SK-N-SH (cell line): ENCODE measurements around the gene HSD17B11. TPM values are rescaled to one million over a fixed set of nuclear protein-coding genes. Genes with fewer than 3 reads are reported as not detected.
A peak's percentile ranks its signal among the peaks of the same experiment; 100 is the strongest.
"Not testable (repeated sequence)": the region's sequence is repeated elsewhere in the genome, so short reads cannot be mapped to it uniquely, and the experiment has no call there.

ENCODE experiments used
- CTCF ChIA-PET: fragments of 300-600, 350-600 bp; formaldehyde crosslinking; extraction: SDS; loops from one replicate; lab custom pipeline; 2021; lab: Yijun Ruan, JAX
- POLR2A ChIA-PET: fragments of 350-600 bp; sonication (Branson Sonifier 250); formaldehyde crosslinking; extraction: SDS; loops from one replicate; lab custom pipeline; 2020; ENCODE audit warnings: antibody characterized with exemption, inconsistent platforms; lab: Yijun Ruan, JAX
- DNase-seq: peaks from one replicate; pipeline ENCODE4 v3.0.0; 2012
- H2AFZ ChIP-seq: fragments of 200-600 bp; sonication (generic); 2 replicates; pipeline ENCODE4 v1.8.1; 2016; ENCODE audit warnings: antibody characterized with exemption, mild to moderate bottlenecking, low read depth
- H3F3A ChIP-seq: fragments of 200-600 bp; sonication (generic); replicated peaks from 2 replicates; pipeline ENCODE3; 2016; ENCODE audit warnings: antibody characterized with exemption, mild to moderate bottlenecking; ENCODE audit not compliant: insufficient read depth
- H3K27ac ChIP-seq, 2 experiments: fragments of 200-500 bp in 1 of 2; fragments of 200-600 bp in 1 of 2; sonication (Bioruptor generic) in 1 of 2; sonication (generic), shearing (Covaris generic) in 1 of 2; 2 replicates each; pipeline versions ENCODE4 v1.5.1 to v1.6.1; 2014 to 2016; ENCODE audit warnings: low read depth in 2 of 2, inconsistent platforms in 1 of 2, low read length in 1 of 2, mild to moderate bottlenecking in 1 of 2, mixed read lengths in 1 of 2
- H3K27me3 ChIP-seq: fragments of 200-600 bp; sonication (generic), shearing (Covaris generic); 2 replicates; pipeline ENCODE4 v1.6.1; 2016; ENCODE audit warnings: mixed run types; ENCODE audit not compliant: insufficient read depth
- H3K36me3 ChIP-seq, 2 experiments: fragments of 200-500 bp in 1 of 2; fragments of 200-600 bp in 1 of 2; sonication (Bioruptor generic) in 1 of 2; sonication (generic) in 1 of 2; replicated peaks in 1 of 2; 2 replicates each; pipeline versions ENCODE3 to v1.5.1; 2014 to 2016; ENCODE audit warnings: low read length in 1 of 2, mild to moderate bottlenecking in 1 of 2; ENCODE audit not compliant: insufficient read depth in 2 of 2, control insufficient read depth in 1 of 2
- H3K4me1 ChIP-seq, 2 experiments: fragments of 200-500 bp in 1 of 2; fragments of 200-600 bp in 1 of 2; sonication (Bioruptor generic) in 1 of 2; sonication (generic), shearing (Covaris generic) in 1 of 2; 2 replicates each; pipeline versions ENCODE4 v1.5.1 to v1.6.1; 2014 to 2016; ENCODE audit warnings: low read depth in 1 of 2, low read length in 1 of 2, mixed run types in 1 of 2; ENCODE audit not compliant: insufficient read depth in 2 of 2, control insufficient read depth in 1 of 2
- H3K4me2 ChIP-seq: fragments of 200-600 bp; sonication (generic), shearing (Covaris generic); 2 replicates; pipeline ENCODE4 v1.6.1; 2017; ENCODE audit warnings: mixed run types
- H3K4me3 ChIP-seq, 2 experiments: fragments of 200-500 bp in 1 of 2; fragments of 200-600 bp in 1 of 2; sonication (Bioruptor generic) in 1 of 2; sonication (generic), shearing (Covaris generic) in 1 of 2; 2 replicates each; pipeline versions ENCODE4 v1.5.1 to v1.8.1; 2014 to 2016; ENCODE audit warnings: low read depth in 2 of 2, inconsistent platforms in 1 of 2, low read length in 1 of 2, mild to moderate bottlenecking in 1 of 2, mixed read lengths in 1 of 2, moderate library complexity in 1 of 2
- H3K79me2 ChIP-seq: fragments of 200-600 bp; sonication (generic); 2 replicates; pipeline ENCODE4 v1.8.1; 2017; ENCODE audit warnings: mild to moderate bottlenecking; ENCODE audit not compliant: insufficient read depth
- H3K9ac ChIP-seq: fragments of 200-600 bp; sonication (generic); 2 replicates; pipeline ENCODE4 v1.6.1; 2017; ENCODE audit warnings: mixed run types
- H3K9me2 ChIP-seq: fragments of 200-600 bp; sonication (generic); 2 replicates; pipeline ENCODE4 v1.6.1; 2017; ENCODE audit warnings: mixed run types
- H3K9me3 ChIP-seq: fragments of 200-600 bp; sonication (generic); 2 replicates; pipeline ENCODE4 v1.6.1; 2017; ENCODE audit warnings: mixed run types, mild to moderate bottlenecking, moderate library complexity
- H4K20me1 ChIP-seq: fragments of 200-600 bp; sonication (generic); 2 replicates; pipeline ENCODE4 v1.6.1; 2017; ENCODE audit warnings: mild to moderate bottlenecking, mixed run types; ENCODE audit not compliant: insufficient read depth
- CHD2 ChIP-seq: fragments of 150-350 bp; IDR thresholded peaks from 2 replicates; pipeline ENCODE4 v1.6.1; 2018; ENCODE audit warnings: low read length; ENCODE audit not compliant: partially characterized antibody
- IRF3 ChIP-seq: fragments of 150-350 bp; IDR thresholded peaks from 2 replicates; pipeline ENCODE4 v1.6.1; 2016; ENCODE audit warnings: mild to moderate bottlenecking, low read depth, low read length
- MAX ChIP-seq: IDR thresholded peaks from 2 replicates; pipeline ENCODE4 v1.4.0; 2012; ENCODE audit warnings: low read depth
- MEF2A ChIP-seq: IDR thresholded peaks from 2 replicates; pipeline ENCODE4 v1.4.0; 2012; ENCODE audit warnings: low read depth, borderline replicate concordance
- RAD21 ChIP-seq: IDR thresholded peaks from 2 replicates; pipeline ENCODE4 v1.6.1; 2012; ENCODE audit warnings: mild to moderate bottlenecking, low read length
- RXRA ChIP-seq: IDR thresholded peaks from 2 replicates; pipeline ENCODE4 v1.4.0; 2012; ENCODE audit warnings: low read depth, mild to moderate bottlenecking, borderline replicate concordance
- SIN3A ChIP-seq: IDR thresholded peaks from 2 replicates; pipeline ENCODE4 v1.6.1; 2012; ENCODE audit warnings: low read depth, mild to moderate bottlenecking, low read length, moderate library complexity, borderline replicate concordance
- TAF1 ChIP-seq: IDR thresholded peaks from 2 replicates; pipeline ENCODE4 v1.6.1; 2012; ENCODE audit warnings: low read depth, mild to moderate bottlenecking, low read length, moderate library complexity, borderline replicate concordance
- TEAD4 ChIP-seq: IDR thresholded peaks from 2 replicates; pipeline ENCODE4 v1.4.0; 2012; ENCODE audit warnings: mild to moderate bottlenecking, borderline replicate concordance; ENCODE audit not compliant: insufficient read depth
- USF2 ChIP-seq: fragments of 150-350 bp; IDR thresholded peaks from 2 replicates; pipeline ENCODE4 v1.6.1; 2017; ENCODE audit warnings: antibody characterized with exemption, low read length, low read depth, borderline replicate concordance
- WGBS: methylation state at CpG from one replicate; pipeline ENCODE4 v1.1.6; 2017; ENCODE audit warnings: low lambda C conversion rate; 5-methylcytosine and 5-hydroxymethylcytosine counted together
- polyA plus RNA-seq, 3 experiments: library from polyadenylated mRNA; depleted of rRNA; stranded (reverse); fragments of >200 nt; gene quantifications; 2 replicates each; pipeline ENCODE4 v1.2.3, GENCODE V29; 2012

The HSD17B11 gene
- polyA plus RNA-seq, 1 of the 3 experiments (the other 2 are of a cell fraction) = 13.2 TPM

- Histone ChIP-seq H3K27me3 (no peaks in the 10 kb centered on the region), H3K9me3 (no peaks in the 10 kb centered on the region), H3K36me3 (no peaks in the 10 kb centered on the region), H3K27ac (no peak overlapping the region), H3K4me1 (peaks cover 3 to 6% of the 10 kb centered on the region in 2 experiments; a peak in 1 of 4 replicates), H3K4me3 (no peak overlapping the region), H4K20me1 (no peaks in the 10 kb centered on the region), H3K79me2 (peaks cover 20% of the 10 kb centered on the region), H3K9ac (no peak overlapping the region), H3K4me2 (no peak overlapping the region), H2AFZ (0 out of 2 replicates have a peak overlapping the region, but pooled peaks have one; percentile 35), H3F3A (no peaks in the 10 kb centered on the region), H3K9me2 (no peaks in the 10 kb centered on the region)
- DNase-seq = no peak
- POLR2A ChIA-PET = no interaction called here
- CTCF ChIA-PET = interaction anchor here (1.5 kb wide), 1 partner anchor 553 kb away, joined by 4 read pairs; no protein-coding TSS in a partner anchor
- WGBS = 43% methylated on average over 5 of the region's 5 CpGs
- no peak for TF ChIP-seq USF2
- TF ChIP-seq CHD2 = no peak
- no peak for TF ChIP-seq MEF2A
- no peak for TF ChIP-seq MAX
- no peak for TF ChIP-seq TEAD4
- TF ChIP-seq TAF1 = no peak
- no peak for TF ChIP-seq IRF3
- no peak for TF ChIP-seq RAD21
- TF ChIP-seq SIN3A = no peak
- TF ChIP-seq RXRA = no peak
Measured at GRCh38 chr4:87419578-87420249, 28.7 kb upstream of the HSD17B11 start.

GRCh38 chr4:87418410-87418809 is 27.4 kb upstream of the HSD17B11 start:
- DNase-seq, H3K9ac ChIP-seq, H3F3A ChIP-seq, H3K27me3 ChIP-seq, POLR2A ChIA-PET, H4K20me1 ChIP-seq, H3K36me3 ChIP-seq, H3K27ac ChIP-seq, H3K4me1 ChIP-seq, H3K79me2 ChIP-seq, H3K9me2 ChIP-seq, H3K9me3 ChIP-seq, H3K4me3 ChIP-seq, H3K4me2 ChIP-seq, H2AFZ ChIP-seq: not testable (repeated sequence)
- WGBS = 74% methylated on average over 4 of the region's 4 CpGs
- CTCF ChIA-PET = interaction anchor here (1.0 kb wide), 1 partner anchor 42 kb away, joined by 3 read pairs; no protein-coding TSS in a partner anchor
